ENCODE measurements around the gene PREX1.

Gene PREX1

GRCh38 chr20:48730977-48731376 lies 96.8 kb downstream of the PREX1 start:
- Histone ChIP-seq H3K4me3 (replicated peaks; ENCODE audit: low read depth, low read length) (no peak overlapping the region), H3K36me3 (ENCODE audit: control insufficient read depth, insufficient read depth, low read length) (peaks cover 36% of the 10 kb centered on the region), H3K27me3 (replicated peaks; ENCODE audit: control insufficient read depth, insufficient read depth, low read length) (no peaks in the 10 kb centered on the region)
- DNase-seq (ENCODE audit: extremely low read depth, insufficient read length), result no peak
- no peak for TF ChIP-seq CTCF (IDR thresholded peaks at IDR 0.05; ENCODE audit: insufficient read depth, low read length, poor library complexity, severe bottlenecking)

- H3K4me3 ChIP-seq (replicated peaks; ENCODE audit: low read depth, low read length), result no peak overlapping the region
- no peaks in the 10 kb centered on the region for H3K27me3 ChIP-seq (replicated peaks; ENCODE audit: control insufficient read depth, insufficient read depth, low read length)
- peaks cover 36% of the 10 kb centered on the region for H3K36me3 ChIP-seq (ENCODE audit: control insufficient read depth, insufficient read depth, low read length)
- DNase-seq (ENCODE audit: extremely low read depth, insufficient read length), result no peak
- TF ChIP-seq CTCF (IDR thresholded peaks at IDR 0.05; ENCODE audit: insufficient read depth, low read length, poor library complexity, severe bottlenecking), result no peak
Observed at GRCh38 chr20:48729538-48729937, 98.3 kb downstream of the PREX1 start.

GRCh38 chr20:48728042-48728825 lies 99.6 kb downstream of the PREX1 start:
- no peaks in the 10 kb centered on the region for H3K27me3 ChIP-seq (replicated peaks; ENCODE audit: control insufficient read depth, insufficient read depth, low read length)
- no peak for DNase-seq (ENCODE audit: extremely low read depth, insufficient read length)
- no peak overlapping the region for H3K4me3 ChIP-seq (replicated peaks; ENCODE audit: low read depth, low read length)
- peaks cover 28% of the 10 kb centered on the region for H3K36me3 ChIP-seq (ENCODE audit: control insufficient read depth, insufficient read depth, low read length)
- TF ChIP-seq CTCF (IDR thresholded peaks at IDR 0.05; ENCODE audit: insufficient read depth, low read length, poor library complexity, severe bottlenecking), result no peak

- no peak for DNase-seq (ENCODE audit: extremely low read depth, insufficient read length)
- TF ChIP-seq CTCF (IDR thresholded peaks at IDR 0.05; ENCODE audit: insufficient read depth, low read length, poor library complexity, severe bottlenecking), result no peak
- H3K36me3 ChIP-seq (ENCODE audit: control insufficient read depth, insufficient read depth, low read length), result peaks cover 24% of the 10 kb centered on the region
- H3K4me3 ChIP-seq (replicated peaks; ENCODE audit: low read depth, low read length), result no peak overlapping the region
- no peaks in the 10 kb centered on the region for H3K27me3 ChIP-seq (replicated peaks; ENCODE audit: control insufficient read depth, insufficient read depth, low read length)
Observed at GRCh38 chr20:48727226-48727625, 100.6 kb downstream of the PREX1 start.

- Histone ChIP-seq H3K36me3 (ENCODE audit: control insufficient read depth, insufficient read depth, low read length) (peaks cover 26% of the 10 kb centered on the region), H3K4me3 (replicated peaks; ENCODE audit: low read depth, low read length) (no peak overlapping the region), H3K27me3 (replicated peaks; ENCODE audit: control insufficient read depth, insufficient read depth, low read length) (no peaks in the 10 kb centered on the region)
- TF ChIP-seq CTCF (IDR thresholded peaks at IDR 0.05; ENCODE audit: insufficient read depth, low read length, poor library complexity, severe bottlenecking), result no peak
- no peak for DNase-seq (ENCODE audit: extremely low read depth, insufficient read length)
Observed at GRCh38 chr20:48725555-48725991, 102.2 kb downstream of the PREX1 start.
